HG03175 (cell line): ENCODE data around the gene ABCF1.

Experiments
- ATAC-seq: cut with Tn5 transposase; IDR thresholded peaks from one replicate; pipeline ENCODE4 v1.9.1; 2021; ENCODE audit warnings: mild to moderate bottlenecking, moderate library complexity; ENCODE audit not compliant: unreplicated experiment

The ABCF1 gene

DNA sequence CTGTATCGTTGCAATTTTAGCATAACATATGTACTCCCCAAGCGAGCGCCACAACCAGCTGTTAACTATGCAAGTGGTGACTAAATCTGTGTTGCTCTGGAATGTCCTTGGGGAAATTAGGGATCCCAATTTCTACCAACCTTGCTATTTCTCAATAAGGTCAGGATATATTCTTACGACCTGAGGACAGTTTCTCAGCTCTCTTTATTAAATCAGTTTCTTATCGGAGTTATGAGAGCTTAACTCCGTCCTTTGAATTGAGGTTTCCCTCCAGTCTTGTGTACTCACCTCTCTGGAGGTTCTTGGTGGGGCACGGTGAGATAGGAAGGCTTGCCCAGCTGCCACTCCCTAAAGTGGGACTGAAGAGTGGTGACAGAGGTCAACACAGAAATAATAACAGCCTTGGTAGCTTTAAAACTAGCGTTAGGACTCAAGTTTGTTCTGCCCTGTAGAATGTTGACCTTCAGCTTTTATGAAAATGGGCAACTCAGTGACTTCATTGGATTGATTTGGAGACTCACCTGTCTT lies 47.1 kb downstream of the ABCF1 start:
- no peak for ATAC-seq

DNA sequence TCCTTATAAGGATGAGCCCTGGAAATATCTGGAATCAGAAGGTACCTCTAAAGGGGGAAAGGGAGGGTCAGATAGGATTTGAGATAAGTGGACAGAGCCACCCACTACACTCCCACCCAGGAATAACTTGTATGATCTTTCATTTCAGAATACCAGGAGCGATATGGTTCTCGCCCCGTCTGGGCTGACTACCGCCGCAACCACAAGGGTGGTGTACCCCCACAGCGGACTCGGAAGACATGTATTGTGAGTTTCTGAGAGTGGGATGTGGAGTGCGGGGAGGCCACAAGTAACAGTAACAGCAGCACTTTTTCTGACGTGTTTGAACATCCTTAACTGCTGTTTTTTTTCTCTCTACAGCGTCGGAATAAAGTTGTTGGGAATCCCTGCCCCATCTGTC lies 48.3 kb downstream of the ABCF1 start:
- no peak for ATAC-seq

DNA sequence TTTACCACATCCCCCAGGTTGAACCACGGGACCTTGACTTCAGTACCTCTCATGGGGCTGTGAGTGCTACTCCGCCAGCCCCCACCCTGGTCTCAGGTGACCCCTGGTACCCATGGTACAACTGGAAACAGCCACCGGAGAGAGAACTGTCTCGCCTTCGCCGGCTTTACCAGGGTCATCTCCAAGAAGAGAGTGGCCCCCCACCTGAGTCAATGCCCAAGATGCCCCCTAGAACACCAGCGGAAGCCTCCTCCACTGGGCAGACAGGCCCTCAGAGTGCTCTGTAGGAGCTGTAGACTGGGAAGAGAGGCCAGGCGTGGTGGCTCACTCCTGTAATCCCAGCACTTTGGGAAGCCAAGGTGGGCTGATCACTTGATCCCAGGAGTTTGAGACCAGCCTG lies 54.3 kb downstream of the ABCF1 start:
- no peak for ATAC-seq

DNA sequence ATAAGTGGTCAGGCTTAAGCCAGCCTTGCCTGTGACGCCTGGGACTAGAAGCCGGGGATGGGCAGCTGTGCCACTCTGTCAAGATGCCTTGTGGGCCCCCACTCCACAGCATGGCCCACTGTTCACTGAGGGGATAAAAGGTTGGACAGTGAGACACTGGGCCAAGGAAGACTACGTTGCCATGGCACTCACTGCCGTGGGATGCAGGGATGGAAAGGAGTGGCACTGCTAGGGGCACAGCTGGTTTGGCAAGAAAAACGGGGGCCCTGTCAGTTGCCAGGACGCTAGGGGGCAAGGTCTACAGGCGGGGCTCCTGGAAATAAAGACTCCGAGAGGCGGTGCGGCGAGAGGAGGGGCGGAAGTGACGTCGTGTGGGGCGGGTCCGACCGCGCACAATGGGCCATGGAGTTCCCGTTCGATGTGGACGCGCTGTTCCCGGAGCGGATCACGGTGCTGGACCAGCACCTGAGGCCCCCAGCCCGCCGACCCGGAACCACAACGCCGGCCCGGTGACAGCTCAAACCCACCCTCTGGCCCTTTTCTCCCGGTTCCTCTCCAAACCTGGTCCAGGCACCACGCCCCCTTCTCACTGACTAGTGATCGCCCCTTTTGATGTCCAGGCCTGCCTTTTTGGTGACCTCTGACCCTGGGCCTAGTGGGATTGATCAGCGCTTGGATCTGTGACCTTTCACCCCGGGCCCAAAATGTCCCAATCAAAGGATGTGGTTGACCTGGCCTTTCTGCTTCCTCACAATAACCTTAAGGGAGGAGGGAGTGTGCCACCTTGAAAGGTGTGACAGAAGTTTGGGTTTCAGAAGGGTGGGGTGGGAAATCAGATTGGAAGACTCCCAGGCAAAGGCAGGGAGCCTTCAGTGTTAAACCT lies 55.5 kb downstream of the ABCF1 start, which contains the start of gene ATAT1:
ATAT1 (plus strand) TSS at position 391 of the 883 bp plus-strand sequence.
- ATAC-seq, result peak; percentile 80

DNA sequence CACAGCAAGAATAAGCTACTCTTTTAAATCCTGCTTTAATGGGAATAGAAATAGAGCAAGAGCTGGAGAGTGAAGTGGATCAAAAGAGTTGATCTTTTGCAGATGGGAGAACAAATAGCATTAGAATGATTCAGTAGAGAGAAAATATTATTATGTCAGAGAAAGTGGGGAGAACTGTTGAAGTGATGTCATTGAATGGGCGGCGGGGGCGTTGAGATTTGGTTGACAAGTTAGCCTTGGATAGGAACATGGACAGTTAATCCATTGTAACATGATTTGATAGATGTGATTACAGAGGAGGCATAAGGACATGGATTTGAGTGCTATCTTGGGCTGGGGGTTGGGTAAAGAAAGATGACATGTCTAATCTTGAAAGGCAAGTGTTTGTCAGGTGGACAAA lies 64.6 kb downstream of the ABCF1 start:
- no peak for ATAC-seq

DNA sequence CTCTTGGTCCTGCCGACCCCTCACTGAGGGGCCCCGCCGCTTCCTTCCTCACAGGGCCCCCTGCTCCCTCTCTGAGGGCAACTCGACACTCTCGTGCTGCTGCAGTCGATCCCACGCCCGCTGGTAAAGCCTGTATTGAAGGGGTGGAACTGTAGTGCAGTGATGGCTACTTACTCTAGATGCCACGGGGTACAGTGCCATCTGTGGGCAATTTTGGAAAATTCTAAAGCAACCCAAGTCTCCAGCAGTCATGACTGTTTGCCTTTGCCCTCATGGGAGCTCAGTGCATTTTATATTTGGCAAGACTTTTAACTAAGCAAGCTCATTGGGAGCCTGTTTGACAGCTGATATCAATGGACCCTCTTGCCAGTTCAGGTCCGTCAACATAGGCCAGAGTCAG lies 69.2 kb downstream of the ABCF1 start:
- no peak for ATAC-seq

DNA sequence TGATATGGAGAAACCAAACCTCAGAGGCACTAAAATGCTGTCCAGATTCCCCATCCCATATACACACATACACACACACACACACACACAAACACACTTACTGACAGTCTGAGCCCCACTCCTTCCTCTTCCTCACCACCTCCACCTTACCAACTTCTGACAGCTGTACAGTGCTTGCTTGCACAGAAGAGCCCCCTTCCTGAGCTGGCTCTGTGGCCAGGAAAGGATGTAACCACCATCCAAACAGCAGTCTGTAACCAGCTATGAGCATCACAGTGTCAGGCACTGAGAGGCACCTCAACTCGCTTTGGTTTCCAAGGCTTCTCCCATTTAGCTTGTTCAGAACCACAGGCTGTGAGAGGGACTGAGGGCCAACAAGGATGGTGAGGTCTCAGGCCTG lies 69.8 kb downstream of the ABCF1 start:
- ATAC-seq, result no peak
